ENCODE measurements around the gene PARD3. TPM values are rescaled to one million over a fixed set of nuclear protein-coding genes. Genes with fewer than 3 reads are reported as not detected.
"Not testable (repeated sequence)": the region's sequence is repeated elsewhere in the genome, so short reads cannot be mapped to it uniquely, and the experiment has no call there.

PARD3 gene
- total RNA-seq, 4 donors from 2014 or later = 30.9 to 54.6 (median 40.0) TPM

DNA sequence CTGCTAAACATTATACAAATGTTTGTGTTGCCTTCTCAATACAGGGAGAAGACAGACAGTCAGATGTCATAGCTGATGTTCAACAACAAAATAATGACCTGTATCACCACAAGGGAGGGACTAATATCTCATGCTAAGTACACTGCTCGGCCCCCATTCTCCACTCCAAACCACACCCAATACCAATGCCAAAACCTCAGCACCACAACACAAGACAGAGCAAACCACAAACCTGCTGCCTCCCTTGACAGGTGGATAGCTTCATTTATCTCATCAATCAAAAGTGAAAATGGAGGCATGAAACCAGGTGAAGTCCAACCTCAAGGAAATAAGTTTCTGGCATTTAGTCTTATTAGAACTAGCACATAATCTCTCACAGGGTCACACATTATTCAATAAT, 109.5 kb downstream of the PARD3 start:
- DNase-seq (ENCODE audit: low spot score) = no peak
- ATAC-seq (ENCODE audit: low FRiP score) = no peak
- TF ChIP-seq, protein P1, sequence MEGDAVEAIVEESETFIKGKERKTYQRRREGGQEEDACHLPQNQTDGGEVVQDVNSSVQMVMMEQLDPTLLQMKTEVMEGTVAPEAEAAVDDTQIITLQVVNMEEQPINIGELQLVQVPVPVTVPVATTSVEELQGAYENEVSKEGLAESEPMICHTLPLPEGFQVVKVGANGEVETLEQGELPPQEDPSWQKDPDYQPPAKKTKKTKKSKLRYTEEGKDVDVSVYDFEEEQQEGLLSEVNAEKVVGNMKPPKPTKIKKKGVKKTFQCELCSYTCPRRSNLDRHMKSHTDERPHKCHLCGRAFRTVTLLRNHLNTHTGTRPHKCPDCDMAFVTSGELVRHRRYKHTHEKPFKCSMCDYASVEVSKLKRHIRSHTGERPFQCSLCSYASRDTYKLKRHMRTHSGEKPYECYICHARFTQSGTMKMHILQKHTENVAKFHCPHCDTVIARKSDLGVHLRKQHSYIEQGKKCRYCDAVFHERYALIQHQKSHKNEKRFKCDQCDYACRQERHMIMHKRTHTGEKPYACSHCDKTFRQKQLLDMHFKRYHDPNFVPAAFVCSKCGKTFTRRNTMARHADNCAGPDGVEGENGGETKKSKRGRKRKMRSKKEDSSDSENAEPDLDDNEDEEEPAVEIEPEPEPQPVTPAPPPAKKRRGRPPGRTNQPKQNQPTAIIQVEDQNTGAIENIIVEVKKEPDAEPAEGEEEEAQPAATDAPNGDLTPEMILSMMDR (IDR thresholded peaks at IDR 0.05) = no peak

DNA sequence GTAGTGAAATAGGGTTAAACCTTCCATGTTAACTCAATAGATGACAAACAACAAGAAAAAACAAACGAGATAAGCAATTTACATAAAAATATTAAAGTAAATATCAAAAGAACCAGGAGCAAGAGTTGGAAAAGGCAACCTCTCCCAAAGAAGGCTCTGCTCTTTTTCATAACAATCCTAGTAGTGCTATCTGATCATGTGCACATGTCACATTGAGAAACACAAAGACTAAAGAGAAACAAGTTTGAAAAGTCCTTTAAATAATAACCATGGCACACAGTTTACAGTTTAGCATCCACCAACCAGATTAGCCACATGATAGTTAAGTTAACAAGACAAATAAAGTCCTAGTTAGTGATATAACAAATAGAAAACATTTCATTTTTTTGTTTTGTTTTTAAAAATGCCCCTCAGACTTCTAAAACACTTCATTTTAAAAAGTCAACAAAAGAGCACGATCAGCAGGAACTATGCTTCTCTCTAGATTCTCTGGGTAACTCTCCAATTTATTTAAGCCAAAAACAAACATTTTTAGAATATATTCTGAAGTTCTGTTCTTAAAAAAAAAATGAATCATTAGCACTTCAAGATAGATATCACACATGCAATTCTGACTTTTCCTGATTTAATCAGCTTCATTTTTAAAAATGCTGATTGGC, 110.4 kb downstream of the PARD3 start:
- DNase-seq (ENCODE audit: low spot score) (no peak), ATAC-seq (ENCODE audit: low FRiP score) (no peak)
- TF ChIP-seq, protein P1 (IDR thresholded peaks at IDR 0.05) = no peak

DNA sequence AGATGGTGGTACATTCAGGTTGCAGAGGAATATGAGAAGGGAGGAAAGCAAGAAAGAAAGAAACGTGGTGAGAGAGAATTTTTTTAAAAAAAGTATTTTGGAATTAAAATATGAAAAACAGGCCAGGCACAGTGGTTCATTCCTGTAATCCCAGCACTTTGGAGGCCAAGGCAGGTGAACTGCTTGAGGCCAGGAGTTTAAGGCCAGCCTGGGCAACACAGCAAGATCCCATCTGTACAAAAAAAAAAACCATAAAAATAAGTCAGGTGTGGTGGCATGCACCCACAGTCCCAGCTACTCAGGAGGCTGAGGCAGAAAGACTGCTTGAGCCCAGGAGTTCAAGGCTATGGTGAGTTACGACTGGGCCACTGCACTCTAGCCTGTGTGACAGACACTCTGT, 112.1 kb downstream of the PARD3 start:
- ATAC-seq (ENCODE audit: low FRiP score) (no peak), DNase-seq (ENCODE audit: low spot score) (no peak)
- TF ChIP-seq, protein P1 (IDR thresholded peaks at IDR 0.05) = no peak

DNA sequence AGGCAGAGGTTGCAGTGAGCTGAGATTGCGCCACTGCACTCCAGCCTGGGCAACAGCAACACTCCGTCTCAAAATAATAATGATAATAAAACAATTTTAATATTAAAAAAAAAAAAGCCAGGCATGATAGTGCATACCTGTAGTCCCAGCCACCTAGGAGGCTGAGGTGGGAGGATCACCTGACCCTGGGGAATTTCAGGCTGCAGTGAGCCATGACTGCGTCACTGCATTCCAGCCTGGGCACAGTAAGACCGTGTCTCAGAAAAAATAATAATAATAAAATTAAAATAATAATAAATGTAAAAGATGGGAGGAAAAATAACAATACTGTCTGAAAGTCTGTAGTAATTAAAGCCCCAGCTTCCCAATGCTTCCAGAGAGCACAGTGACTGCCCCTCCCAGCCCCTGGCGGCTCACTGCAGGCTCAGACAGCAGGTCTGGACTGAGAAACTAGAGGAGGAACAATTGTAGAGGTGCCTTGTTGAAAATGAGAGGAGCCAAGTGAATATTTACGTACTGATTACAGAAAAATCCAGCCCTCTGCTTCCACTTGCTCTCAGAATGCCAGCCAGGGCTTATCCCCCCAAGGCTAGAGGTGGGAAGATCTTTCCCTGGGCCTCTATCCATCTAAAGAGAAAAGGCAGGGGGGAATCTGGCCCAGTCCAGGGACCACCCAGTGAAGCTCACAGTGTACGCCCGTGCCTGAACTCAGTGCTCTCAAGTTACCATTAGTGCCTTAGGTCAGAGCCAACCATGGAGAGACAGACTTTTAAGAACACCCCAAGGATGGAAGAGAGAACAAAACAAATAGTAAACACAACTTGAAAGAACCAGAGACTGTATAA, 112.8 kb downstream of the PARD3 start:
- no peak for ATAC-seq (ENCODE audit: low FRiP score)
- DNase-seq (ENCODE audit: low spot score) = no peak
- TF ChIP-seq, protein P1 (IDR thresholded peaks at IDR 0.05) = no peak

DNA sequence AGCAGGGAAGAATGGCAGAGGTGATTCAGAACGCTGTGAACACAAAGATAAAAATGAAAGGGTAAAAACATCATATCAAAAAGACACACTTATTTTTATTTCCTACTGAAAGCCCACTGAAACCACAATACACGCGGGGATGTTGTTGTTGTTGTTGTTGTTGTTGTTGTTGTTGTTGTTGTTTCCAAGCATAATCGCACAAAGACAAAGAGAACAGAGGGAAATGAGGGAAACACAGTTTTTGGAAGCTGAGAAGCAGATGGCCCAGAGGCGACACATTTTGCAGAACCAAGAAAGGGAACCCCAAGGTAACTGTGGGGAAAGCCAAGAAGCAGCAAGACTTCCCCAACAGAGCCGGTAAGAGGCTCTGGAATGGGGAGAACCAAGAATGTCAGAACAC, 113.9 kb downstream of the PARD3 start:
- no peak for DNase-seq (ENCODE audit: low spot score)
- TF ChIP-seq, protein P1 (IDR thresholded peaks at IDR 0.05) = no peak
- ATAC-seq (ENCODE audit: low FRiP score) = no peak

DNA sequence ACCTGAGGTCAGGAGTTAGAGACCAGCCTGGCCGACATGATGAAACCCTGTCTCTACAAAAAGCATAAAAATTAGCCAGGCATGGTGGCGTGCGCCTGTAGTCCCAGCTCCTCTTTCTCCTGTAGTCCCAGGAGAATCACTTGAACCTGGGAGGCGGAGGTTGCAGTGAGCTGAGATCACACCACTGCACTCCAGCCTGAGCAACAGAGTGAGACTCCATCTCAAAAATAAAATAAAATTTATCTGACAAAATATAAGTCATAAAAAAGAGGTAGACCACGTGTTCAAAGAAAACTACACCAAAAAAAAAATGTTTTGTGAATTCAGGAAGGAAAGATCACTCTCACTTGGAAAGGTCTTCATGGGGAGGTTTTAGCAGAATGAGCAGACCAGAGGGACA, 114.3 kb downstream of the PARD3 start:
- DNase-seq (ENCODE audit: low spot score); ATAC-seq (ENCODE audit: low FRiP score): not testable (repeated sequence)

DNA sequence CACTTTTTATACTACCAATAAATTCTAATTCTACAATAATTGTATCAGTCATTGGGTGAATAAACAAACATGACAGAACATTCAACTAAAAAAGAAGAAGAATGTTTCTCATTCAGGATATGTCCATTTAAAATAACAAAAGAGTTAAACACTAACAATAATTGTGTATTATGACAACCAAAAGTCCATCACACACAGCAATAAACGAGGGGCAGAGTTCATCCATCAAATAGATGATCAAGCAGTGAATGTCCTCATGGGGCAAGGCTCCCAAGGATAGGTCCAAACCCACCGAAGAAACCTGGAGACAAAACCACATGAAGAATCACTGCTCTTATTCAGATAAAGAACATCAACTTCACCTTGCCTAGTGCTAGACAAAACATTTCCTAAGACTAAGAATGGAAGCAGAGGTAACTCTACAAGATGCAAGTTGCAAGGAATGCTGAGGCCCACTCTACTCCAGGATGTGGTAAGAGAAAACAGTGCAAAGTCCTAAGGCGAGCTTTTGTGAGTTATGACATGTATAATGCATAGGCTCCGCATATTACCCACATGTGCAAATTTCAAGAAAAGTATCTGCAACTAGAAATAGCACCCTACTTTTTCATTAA, 115.1 kb downstream of the PARD3 start:
- TF ChIP-seq, protein P1 (IDR thresholded peaks at IDR 0.05) = no peak
- ATAC-seq (ENCODE audit: low FRiP score) (no peak), DNase-seq (ENCODE audit: low spot score) (no peak)
